ENCODE measurements around the gene STK24.

The STK24 gene

DNA sequence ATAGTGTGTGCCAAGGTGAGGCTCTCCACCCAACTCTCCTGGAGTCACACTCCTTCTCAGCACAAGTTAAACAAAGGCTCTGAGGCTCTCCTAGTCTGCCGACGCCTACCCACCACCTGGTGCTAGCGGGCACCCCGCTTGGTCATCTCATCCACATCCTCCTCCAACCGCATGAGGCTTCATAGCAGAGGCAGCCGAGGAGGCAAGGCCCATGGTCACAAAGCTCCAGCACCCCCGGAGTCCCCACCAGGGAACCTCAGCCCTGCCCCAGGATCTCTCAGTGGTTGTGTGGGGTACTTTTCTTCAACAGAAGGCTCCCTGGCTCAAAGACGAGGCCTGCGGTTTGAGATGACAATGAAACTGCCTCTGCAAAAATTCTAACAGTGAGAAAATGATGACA is 43.0 kb downstream of the STK24 start:
- no peak for DNase-seq (ENCODE audit: low read depth)

DNA sequence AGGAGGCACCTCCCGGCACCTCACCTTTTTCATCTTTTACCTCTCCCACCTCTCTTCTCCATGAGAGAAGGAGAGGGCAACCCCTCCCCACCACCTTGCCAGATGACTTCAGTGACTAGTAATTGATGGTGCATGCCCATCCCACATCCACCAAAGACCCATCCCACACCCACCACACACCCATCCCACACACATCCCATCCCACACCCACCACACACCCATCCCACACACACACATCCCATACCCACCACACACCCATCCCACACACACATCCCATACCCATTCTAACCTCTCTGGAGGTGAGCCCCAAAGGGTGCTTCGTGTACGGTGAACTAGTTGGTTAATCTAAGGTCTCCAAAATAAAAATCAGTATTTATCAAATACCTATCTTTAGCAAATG is 44.7 kb downstream of the STK24 start:
- DNase-seq (ENCODE audit: low read depth) = no peak

DNA sequence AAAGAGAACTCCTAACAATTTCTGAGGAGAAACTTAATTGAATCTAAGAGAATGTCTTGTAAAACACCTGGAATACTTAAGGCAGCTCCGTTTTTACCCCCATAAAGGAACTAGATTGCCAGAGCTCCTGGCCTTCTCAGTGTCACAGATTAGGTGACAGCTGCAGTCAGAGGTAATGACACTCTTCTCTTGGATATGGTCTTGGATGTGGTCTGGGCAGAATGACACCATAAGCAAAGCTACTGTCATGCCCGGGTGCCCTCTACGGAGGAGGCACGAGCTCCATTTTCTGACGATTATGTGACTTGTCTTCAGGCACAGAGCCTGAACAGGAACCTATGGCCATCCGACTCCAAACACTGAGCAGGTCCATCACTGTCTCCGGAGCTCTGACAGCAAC is 46.7 kb downstream of the STK24 start:
- no peak for DNase-seq (ENCODE audit: low read depth)

DNA sequence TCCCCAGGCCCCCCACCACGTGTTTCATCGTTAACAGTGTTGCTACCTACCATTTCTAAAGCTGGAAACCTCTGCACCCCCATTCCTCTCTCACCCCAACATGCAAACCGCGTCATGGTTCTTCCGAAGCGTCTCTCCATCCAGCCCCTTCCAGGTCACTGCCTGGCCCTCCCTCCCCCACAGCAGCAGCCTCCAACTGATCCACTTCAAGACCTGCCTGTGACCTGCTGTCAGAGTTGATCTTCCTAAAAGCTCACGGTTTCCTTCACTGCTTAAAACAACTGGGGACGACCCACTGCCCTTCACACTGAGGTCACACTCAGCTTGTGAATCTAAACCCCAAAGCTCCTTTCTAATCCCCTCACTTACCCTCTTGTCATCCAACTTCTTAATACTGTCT is 47.7 kb downstream of the STK24 start:
- no peak for DNase-seq (ENCODE audit: low read depth)

DNA sequence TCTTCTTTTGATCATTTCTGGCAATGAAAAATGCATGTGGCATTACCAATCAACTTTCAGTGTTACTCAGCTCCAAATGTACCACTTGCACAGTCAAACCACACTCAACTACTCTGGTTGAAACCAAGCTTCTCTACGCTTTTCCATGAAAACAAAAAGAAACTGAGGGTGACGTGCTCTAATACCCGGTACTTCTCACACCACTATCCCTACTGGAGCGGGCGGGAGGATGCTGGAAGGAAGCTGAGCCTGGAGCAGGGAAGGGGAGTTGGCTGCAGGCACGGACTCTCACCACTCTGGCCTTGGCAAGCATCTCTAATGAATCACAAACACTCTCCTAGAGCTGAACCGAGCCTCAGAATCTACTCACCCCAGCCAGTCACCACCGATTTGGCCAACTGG is 48.2 kb downstream of the STK24 start:
- DNase-seq (ENCODE audit: low read depth) = no peak

DNA sequence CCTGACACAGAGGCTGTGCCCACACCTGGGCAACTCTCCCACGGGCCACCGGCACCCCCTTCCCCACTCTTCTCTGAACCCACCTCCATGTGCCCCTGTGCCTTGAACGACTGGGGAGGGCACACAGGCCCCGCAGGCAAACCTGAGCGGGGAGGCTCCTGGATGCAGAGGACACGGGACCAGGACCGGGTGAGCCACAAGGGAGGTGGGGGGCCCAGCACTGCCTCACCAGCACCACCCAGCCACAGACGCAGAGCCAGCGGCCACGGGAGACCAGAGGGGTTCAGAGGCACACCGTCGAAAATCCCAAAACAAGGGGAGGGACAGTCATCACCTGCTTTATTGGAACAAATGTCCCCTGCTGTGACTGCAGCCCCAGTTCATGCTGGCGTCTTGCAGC is 49.4 kb downstream of the STK24 start:
- DNase-seq (ENCODE audit: low read depth) = no peak

DNA sequence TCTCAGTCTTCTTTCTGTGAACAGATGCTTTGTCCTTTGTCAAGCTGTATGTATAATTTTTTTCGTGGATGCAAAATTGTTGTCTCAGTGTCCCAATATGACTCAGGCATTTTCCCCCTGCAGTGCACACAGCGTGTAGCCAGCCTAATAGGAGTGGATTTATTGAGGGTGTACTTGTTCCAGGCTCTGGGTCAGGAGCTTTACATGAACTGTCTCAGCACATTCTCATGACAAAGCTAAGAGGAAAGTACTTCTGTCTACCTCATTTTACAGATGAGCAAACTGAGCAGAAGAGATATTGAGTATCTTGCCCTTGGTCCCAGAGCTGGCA is 50.8 kb downstream of the STK24 start:
- no peak for DNase-seq (ENCODE audit: low read depth)

DNA sequence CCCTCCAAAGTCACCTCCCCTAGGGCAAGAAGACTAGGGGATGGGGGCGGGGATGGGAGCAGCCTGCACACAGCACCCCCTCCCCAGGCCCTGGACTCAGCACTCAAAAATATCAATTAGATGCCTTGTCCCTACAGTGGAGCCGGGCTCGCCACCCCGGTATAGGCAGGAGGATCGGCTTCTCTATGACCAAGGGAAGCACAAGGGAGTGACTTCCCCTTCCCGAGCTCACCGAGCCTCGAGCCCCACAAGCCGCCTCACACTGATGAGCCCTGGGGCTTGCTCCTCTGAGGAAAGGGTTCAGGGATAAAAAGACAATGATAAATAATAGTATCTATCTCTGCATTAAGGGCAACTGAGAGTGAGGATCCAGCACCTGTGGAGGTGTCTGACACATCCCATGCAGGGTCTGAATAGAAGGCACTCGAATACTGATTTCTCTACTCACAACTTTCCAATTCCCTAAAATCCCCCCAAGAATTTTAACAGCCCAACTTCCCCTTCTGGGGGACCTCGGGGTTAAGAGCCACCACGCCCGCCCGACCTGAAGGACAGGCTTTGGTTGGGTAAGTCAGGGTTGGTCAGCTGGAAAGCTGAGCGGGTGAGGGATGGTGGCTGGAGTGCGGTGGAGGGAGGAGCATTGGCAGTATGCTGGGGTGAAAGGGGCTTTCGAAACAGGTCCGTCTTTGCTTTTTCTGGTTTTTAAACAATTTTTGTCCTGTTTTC is 51.3 kb downstream of the STK24 start:
- DNase-seq (ENCODE audit: low read depth) = no peak

DNA sequence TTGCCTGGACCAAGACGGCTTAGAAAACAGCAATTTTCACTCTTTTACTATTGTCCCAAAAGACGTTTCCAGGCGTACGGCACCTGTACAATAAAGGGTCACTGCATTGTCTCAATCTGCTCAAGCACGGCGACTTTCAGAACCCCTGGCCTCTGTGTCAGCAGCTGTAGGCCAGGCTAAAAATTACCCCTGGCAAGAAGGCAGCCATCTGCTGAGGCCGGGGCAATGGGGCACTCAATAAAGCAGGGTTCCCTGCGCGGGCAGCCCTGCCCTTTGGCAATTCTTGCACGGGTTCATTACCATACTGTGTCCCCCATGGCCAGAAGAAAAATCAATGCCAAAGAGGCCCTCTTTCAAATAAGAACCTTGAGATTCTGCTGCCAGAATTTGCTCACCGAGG is 52.1 kb downstream of the STK24 start:
- no peak for DNase-seq (ENCODE audit: low read depth)

DNA sequence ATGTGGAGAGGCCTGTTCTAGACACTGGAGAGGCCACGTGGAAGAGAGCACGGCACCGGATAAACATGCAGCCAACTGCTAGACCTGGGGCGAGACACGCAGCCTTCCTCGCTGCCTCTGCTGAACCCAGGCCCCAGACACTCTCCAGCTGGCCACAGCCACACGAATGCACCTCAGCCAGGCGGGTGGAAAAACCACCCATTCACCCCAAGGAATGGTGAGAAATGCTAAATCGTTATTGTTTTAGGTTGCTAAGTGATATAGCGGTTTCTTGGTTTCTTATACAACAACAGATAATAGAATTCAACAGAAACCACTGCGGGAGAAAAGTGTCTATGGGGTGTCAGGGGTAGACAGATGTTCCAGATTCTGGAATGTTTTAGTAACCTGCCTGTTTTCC is 52.5 kb downstream of the STK24 start:
- no peak for DNase-seq (ENCODE audit: low read depth)

DNA sequence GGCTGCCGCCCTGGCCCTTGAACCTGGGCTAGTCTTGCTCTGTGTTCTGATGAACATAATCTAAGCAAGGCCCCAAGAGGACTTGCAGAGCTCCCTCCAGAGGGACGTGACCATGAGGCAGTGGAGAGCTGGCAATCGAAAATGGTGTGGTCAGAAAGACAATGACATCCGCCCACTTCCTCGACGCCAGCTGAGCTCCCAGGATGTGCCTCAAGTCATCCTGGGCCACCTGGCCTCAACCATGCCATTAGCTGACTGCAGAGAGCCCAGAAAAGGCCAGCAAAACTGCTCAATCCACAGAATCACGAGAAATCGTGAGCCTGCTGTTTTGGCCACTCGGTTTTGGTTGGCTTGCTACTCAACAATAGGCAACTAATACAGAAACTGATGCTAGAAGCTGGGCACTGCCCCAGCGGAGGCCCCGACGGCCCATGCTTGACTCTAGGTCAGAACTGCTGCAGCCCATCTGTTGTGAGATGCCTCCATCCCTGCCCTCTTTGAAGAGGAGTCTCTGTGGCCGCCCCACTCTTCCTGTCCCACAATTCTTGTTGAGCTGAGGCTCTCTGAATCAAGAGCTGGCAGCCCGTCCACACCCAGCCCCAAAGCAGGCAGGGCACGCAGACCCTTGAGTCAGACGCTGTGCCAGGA is 53.3 kb downstream of the STK24 start:
- DNase-seq (ENCODE audit: low read depth) = no peak

DNA sequence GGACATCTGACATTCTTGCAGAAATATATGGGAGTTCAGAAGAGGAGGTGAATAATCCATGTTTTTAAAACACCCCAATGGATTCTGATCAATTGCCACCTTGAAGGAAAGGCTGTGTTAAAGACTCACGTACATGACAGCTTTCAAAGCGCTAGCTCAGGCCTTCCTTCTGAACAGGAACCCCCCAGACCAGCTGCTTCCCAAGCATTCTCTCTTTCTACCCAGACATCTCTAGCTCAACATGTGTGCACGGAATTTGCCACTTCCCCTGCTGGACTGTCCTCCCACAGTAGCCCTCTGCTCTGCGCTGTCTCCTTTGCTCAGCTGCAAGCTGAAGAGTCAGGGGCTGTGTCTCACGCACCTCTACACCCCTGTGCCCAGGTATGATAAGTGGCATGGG is 54.5 kb downstream of the STK24 start:
- DNase-seq (ENCODE audit: low read depth) = no peak

DNA sequence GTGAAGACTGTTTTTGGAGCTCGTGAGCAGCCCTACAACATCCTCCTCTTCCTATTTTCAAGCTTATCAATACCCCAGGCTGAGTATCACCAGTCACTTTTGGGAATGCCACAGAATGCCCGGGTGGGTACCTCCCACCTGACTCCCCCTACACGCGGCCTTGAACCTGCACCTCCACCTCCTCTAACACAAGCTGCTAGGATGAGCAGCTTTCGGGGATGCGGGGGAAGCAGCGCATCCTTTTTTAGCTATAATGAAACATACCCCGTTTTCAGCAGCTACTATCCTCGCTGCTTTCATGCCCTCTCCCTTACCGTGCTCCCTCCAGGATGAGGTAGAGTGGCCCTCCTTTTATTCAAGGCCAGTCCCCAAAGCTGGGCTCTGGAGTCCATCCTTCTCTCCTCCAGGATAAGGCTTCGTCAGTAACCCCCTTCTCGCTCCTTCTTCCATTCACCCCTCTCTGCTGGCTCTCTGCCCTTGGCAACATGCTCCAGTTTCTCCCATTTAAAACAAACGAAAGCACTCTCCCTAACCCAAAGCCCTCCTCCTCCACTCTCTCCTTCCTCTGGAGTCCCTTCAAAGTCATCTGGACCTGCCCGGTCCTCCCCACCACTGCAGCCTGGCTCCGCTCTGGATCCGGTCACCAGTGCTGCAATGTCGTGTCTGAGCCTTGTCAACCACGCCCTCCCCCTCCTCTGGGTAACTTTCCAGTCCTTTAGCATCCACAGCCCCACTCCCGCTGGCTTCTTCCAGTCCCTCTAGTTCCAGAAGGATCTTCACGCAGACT is 55.3 kb downstream of the STK24 start:
- DNase-seq (ENCODE audit: low read depth) = no peak

DNA sequence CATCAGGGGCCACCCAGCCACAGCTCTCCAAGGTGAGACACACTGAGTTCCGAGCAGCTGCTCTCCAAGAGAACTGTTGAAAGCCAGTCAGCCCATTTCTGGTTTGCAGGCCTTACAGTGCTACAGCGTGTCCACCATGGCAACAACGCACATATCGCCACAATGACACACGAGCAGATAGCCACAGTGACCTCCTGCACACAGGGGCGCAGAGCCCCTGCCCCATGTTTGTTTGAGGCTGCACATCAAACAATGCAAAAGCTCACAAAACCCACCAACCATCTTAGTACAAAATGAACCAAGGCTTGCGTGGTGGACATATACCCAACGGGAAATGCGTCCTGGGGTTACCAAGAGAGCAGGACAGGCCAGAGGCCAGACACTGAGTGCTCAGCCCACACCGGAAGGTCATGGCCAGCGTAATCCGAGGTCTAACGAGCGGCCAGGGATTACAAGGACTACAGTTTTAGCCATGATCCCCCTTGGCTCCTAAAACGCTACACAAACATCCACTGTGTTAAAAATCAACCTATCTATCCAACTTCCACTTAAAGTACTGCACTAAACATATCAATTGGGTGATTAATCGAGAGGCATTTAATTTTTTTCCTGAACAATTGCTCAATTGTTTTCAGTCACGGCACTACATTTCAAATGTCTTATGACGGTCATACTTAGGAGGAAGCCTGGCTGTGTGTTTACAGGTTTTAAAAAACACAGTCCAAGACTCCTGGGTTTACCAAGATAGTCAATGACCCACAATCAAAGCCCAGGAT is 56.0 kb downstream of the STK24 start:
- no peak for DNase-seq (ENCODE audit: low read depth)

DNA sequence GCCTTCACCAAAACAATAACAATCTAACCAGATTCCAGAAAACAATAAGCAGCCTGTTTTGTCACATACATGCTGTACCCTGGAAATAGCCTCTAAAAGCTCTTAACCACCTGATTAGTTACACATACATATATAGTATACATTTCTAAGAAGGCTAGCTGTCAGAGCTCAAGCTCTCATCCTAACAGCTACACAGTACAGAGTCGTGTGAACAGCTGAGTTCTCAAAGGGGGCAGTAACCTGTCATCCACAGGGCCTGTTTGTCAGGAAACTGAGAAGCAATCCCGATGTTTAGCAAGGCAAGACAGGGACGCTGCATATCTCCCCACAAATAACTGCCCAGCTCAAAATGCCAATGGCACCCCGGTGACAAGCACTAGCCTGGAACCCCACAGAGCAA is 56.9 kb downstream of the STK24 start:
- no peak for DNase-seq (ENCODE audit: low read depth)

DNA sequence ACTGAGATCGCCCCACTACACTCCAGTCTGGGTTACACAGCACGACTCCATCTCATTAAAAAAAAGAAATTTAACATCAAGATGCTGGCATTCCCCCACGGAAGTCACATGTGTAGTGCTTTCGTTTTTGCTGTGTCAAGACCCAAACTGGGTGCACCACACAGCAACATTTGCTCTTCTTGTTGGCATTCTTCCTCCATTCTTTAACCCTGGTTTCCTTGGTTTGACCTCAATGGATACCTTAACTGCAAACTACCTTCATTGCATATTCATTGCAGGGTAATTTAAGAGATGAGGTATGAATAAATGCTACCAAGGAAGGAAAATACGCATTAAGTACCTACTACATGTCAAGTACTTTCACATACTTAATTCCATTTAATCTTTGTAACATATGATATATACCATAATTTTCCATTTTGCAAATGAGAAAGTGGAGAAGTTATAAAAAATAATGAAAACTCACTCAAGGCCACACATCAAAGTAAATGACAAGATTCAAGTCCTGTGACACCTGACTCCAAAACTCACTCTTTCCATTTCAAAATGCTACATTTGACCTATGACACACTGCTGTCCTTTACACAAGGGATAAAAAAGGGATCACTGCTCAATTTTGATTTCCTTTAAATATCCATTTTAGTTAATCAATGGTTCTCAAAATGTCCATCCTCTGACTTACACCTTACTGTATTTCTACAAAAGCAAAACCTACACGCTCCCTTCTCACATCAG is 59.2 kb downstream of the STK24 start:
- no peak for DNase-seq (ENCODE audit: low read depth)

DNA sequence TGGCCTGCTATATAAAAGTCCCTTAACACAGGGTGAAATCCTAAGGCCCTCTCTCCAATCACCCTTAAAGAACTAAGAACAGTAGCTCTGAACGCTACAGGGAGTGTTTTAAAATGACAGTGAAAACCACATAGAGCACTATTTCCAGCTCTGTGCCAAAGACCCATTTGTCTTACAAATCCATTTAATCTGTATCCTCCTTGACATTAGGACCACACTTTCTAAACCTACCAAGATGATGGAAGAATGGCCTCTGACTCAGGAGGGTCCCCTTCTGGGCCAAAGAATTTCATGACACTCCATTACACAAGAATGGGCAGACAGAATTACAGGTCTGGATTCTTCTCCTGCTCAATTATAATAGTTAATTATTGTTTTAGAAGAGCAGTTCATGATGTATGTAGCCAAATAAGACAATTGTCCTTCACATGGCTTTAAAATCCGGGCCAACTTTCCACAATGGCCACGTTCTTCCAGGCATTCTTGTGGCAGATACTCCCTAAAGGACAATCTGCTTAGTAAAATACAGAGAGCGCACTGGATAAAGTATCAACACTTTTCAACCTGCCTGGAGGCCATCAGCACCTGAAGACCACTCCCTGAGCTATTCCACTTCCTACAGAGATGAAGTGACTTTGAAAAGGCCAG is 61.0 kb downstream of the STK24 start:
- no peak for DNase-seq (ENCODE audit: low read depth)

DNA sequence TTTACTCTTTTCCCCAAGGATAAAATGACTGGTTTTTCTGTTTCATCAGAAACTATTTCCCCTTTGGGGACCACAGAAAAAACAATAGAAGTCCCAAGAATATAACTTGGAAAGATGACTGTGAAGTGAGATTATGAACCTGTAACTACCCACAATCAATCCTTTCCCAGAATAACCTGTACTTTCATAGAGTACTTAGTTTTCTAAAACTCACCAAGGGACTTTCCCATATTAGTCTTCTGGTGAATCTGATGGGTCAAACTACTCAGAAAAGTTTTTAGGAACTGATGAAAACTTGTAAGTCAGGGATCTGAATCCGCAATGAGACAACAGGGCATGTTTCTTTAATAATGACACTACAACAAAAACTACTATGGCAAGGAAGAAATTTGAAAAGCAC is 62.6 kb downstream of the STK24 start:
- no peak for DNase-seq (ENCODE audit: low read depth)

DNA sequence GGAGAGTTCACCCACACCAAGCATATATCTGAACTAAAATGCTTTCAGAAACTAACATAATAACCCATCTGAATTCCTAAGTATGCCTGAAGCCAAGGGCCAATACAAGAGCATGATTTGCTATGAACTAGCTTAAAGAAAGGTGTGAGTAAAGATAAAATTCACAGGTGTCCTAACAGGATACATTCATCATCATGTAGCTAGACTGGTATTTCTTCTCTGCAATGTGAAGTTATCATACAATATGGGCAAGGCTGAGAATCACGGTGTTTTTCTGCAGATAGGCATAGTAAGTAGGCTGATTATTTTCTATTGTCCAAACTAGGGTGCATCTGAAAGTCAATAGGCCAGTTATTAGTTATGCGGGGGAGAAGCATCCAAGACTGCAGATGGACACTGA is 63.1 kb downstream of the STK24 start:
- no peak for DNase-seq (ENCODE audit: low read depth)

DNA sequence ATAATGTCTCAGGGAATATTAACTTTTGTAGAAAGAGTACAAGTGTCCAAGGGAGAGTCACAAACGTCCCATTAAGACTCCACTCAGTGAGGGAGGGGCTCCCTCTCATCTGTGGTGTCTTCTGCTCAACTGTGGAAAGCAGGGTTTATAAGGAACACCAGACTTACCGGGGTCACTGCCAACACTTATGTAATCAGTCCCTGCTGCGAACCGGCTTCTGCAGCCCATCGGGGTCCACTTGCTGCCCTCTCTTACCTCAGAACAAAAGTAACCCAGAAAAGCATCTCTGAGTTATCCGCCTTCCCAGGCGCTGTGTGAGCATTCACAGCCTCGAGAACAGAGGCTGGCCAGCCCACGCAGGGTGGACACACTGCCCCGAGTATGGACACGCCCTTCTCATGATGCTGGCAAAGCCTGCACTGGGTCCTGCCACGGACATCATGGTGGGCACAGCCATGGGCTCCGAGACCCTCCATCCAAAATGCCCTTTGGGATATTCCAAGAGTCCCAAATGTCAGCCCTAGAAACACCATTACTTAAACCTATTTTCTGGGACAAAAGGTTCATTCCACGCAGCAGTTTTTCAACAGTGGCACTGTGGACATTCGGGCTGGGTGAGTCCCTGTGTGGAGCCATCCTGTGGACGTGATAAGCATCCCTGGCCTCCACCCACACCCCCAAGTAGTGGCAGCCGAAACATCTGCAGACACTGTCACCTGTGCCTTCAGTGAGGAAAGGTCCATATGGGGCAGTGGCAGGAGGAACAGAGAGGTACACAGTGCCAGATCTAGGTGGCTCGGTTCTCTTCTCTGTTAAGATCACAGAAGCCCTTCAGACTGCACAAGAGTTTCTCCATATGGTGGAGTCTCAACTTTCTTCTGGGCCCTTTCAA is 63.9 kb downstream of the STK24 start:
- DNase-seq (ENCODE audit: low read depth) = no peak

Measured in stimulated activated CD8-positive, alpha-beta memory T cell treated with anti-CD3 and anti-CD28 coated beads, Interleukin-15, amount 100 ng/mL, for 1 hour (primary cell).